SK-MEL-5 (cell line): ENCODE results near the gene AKAP3. TPM values are rescaled to one million over a fixed set of nuclear protein-coding genes. Genes with fewer than 3 reads are reported as not detected.

Experiments
- DNase-seq: peaks from one replicate; pipeline ENCODE4 v3.0.0-alpha.2; 2016; ENCODE audit warnings: low read depth, low spot score
- in situ Hi-C: cut with HindIII; loops from 2 replicates; pipeline ENCODE4 v1.10.0; 2016; ENCODE audit warnings: low sequenced_read_pairs, high pct_unique_total_duplicates, low pct_unique_long_range_greater_than_20kb
- polyA plus RNA-seq, 2 experiments: library from polyadenylated mRNA; depleted of rRNA; stranded (reverse); fragments of >200 nt; gene quantifications; 2 replicates each; pipeline ENCODE4 v1.2.3, GENCODE V29; 2015
- total RNA-seq: library from RNA; depleted of rRNA; stranded (reverse); fragments of >200 nt; shearing (Covaris generic); gene quantifications from 2 replicates; pipeline ENCODE4 v1.2.3, GENCODE V29; 2014; rRNA removed

The AKAP3 gene
- total RNA-seq: 0.75 and 0.79 TPM in 2 replicates
- polyA plus RNA-seq (2015; cell fraction: cytosol; rRNA removed): 0.19 and 0.35 TPM in 2 replicates
- polyA plus RNA-seq (2015; cell fraction: nucleus; rRNA removed): 0.30 TPM in 1 of 2 replicates, not detected in the other

GRCh38 chr12:4648501-4649357 lies at the start of gene AKAP3, which contains the start of gene NDUFA9:
AKAP3 (minus strand) TSS chr12:4649051; CDS start chr12:4638196, 10,855 bp downstream.
NDUFA9 (plus strand) TSS chr12:4649114; CDS start chr12:4649127, 13 bp downstream.
- peak; percentile 87 for DNase-seq
- in situ Hi-C loops: no loop called here

GRCh38 chr12:4690760-4691159 lies 41.9 kb upstream of the AKAP3 start:
- no peak for DNase-seq
- in situ Hi-C loops: no loop called here

GRCh38 chr12:4685317-4685716 lies 36.5 kb upstream of the AKAP3 start:
- no peak for DNase-seq
- in situ Hi-C loops: no loop called here

DNA sequence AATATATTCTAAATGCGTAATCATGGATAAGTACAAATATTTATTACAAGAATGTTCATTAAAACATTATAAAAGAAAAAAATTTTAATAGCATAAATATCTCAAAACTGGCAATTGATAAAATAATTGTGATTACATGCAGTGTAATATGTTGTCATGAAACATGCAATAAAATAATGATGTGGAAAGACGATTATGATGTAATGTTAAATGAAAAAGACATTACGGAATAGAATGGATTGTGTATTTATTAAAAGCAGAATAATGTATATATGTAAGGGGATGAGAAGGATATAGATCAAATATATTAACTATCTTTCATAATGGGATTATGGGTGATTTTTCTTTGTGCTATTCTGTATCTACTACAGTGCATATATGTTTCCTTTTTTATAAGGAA lies 32.9 kb upstream of the AKAP3 start:
- no peak for DNase-seq
- in situ Hi-C loops: no loop called here

GRCh38 chr12:4679711-4680110 lies 30.9 kb upstream of the AKAP3 start:
- in situ Hi-C loops: no loop called here
- no peak for DNase-seq

DNA sequence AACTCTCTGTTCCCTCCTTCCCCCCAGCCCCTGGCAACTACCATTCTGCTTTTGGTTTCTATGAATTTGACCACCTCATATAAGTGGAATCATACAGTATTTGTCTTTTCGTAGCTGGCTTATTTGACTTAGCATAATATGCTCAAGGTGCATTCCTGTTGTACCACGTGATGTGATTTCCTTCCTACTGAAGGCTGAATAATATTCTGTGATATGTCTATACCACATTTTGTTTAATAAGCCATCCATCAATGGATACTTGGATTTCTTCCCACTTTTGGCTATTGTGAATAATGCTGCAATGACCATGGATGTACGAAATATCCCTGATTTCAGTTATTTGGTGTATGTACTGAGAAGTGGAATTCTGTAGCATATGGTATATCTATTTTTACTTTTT lies 16.4 kb upstream of the AKAP3 start:
- in situ Hi-C loops: no loop called here
- no peak for DNase-seq

DNA sequence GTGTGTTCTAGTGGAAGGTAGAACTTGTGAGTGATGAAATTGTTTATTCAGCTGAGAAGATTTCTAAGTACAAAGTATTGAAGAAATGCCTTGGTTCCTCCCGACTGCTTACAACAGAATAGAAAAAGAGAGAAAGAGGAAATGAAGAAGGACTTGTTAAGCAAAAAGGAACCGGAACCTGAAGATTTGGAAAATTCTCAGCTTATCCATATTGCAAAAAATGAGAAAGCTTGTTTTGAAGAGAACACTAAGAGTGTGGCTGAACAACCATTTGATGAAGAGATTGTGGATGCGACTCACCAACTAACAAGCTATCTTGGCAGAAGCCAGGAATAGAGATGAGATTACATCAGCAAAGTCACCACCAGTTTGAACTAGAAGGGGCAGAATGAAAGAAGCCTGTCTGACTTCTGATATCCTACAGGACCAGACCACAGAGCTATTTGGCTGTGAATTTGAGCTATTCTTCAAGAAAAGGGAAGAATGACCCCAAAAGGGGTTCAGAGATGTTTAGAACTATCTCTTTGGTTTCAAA lies 15.2 kb upstream of the AKAP3 start:
- no peak for DNase-seq
- in situ Hi-C loops: no loop called here

DNA sequence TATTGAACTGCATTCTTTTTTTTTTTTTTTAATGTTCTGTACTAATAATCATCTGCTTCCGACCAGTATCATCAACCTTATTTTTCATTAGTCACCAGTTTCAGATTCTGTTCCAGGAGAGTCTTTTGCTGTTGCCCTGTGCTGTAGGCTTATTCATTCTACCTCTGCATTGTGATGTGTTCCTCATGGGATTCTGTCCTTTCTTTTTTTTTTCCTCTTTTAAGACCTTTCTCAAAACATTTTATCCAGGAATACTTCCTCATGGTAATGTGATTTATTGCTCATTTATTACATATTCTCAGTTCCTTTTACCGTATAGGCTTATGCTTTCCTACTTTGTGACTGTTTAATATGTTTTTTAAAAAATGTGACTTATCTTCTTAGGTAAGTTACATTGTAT lies 4.8 kb upstream of the AKAP3 start:
- in situ Hi-C loops: no loop called here
- no peak for DNase-seq

DNA sequence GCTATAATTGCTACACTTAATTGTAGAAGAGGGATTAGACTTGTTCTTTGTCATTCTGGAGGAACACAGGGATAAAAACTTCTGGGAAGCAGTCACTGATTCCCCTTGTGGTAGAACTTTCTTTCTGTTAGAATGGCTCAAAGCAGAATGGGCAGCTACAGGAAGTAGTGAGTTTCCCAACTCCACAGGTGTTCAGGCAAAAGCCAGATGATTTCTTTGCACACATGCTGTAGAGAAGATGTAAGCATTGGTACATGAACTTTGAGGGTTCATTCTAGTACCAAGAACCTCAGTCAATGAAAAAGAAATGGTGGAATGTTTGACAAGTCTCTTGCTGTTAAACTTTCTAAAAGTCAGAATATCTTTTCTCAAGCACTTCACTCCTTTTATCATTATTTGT lies 4.4 kb upstream of the AKAP3 start:
- in situ Hi-C loops: no loop called here
- no peak for DNase-seq

DNA sequence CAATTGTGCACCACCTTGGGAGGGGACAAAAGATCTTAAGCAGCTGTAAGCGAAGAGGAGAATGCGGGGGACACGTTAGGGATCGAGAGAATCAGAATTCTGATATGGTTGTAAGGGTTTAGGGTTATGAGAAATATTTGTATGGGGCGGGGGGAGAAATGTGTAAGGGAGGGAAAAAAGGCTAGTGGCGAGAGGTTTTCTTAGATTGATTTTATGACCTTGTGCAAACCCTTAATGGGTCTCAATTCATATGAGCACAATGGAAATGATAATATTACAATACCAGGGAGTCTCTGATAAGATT lies 459 bp upstream of the AKAP3 start:
- in situ Hi-C loops: no loop called here
- DNase-seq: no peak

GRCh38 chr12:4648104-4648500 lies 749 bp downstream of the AKAP3 start:
- in situ Hi-C loops: no loop called here
- DNase-seq: no peak

DNA sequence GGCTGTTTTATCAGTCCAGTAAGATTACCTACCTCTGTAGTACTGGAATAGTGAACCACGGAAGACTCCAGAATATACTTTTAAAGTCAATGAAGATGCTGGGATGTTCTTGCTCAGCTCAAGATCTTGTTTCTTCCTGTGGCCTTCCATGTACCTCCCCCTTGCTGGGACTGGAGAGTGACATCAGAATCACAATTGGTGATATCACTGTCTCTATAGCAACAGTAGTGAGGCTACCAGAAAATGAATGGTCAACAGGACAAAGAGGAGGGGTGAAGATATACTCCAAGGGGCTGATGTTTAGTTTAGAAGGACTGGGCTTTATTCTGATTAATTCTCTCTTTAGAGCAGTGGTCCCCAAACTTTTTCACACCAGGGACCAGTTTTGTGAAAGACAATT lies 3.8 kb downstream of the AKAP3 start:
- in situ Hi-C loops: no loop called here
- DNase-seq: no peak

DNA sequence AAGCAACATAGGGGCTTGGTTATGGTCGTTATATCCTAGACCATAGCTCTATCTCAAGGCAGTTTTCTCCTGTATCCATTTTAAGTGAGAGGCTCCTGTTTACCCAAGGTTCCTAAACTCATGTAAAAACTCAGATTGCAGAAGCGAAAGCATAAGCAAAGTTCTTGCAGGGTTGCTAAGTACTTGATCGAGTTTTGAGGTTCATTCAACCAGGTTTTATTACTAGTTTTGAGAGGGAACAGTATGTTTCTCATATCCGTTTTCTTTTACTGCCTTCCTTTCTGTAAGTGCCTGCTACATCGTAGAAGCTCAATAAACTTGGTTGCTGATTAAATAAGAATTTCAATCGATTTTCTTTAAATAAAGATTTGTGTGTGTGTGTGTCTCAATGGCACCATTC lies 5.1 kb downstream of the AKAP3 start:
- in situ Hi-C loops: no loop called here
- no peak for DNase-seq

DNA sequence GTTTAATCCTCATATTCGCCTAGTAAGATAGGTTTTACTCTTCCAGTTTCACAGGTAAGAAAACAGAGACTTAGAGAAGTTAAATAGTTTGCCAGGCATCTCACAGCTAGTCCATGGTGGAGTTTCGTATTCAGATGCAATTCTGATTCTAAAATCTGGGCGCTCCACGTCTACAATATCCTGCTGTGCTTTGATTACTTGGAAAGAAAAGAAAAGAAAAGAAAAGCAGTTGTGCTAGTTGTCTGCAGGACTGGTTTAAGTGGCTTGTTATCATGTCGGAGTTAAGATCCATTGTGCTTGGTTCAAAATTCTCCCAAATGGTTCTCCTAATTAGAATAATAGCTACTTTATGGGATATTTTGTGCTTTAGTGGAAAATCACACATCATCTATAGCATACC lies 18.6 kb downstream of the AKAP3 start:
- in situ Hi-C loops: no loop called here
- no peak for DNase-seq

DNA sequence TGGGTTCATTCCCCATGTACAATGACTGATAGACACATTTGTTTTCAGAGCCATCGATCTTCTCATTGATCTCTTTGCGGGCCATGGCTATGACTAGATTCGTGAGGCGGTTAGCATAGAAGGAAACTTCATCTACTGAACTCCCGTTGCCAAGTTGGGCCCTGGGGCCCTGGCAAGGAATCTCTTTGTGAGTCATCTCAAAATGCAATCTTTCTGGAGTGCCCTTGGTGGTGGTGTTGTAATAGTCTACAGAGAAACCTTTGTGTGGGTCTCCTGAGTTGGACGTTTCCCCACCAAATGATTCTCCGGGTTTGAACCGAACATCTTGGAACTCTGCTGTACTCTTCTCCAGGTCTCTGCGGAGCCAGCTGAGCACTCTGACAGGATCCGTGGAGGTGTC lies 20.4 kb downstream of the AKAP3 start:
- in situ Hi-C loops: no loop called here
- DNase-seq: peak; percentile 86

- DNase-seq: no peak
- in situ Hi-C loops: no loop called here
Measured at GRCh38 chr12:4626543-4626942, 22.3 kb downstream of the AKAP3 start.

GRCh38 chr12:4621511-4621910 lies 27.3 kb downstream of the AKAP3 start:
- no peak for DNase-seq
- in situ Hi-C loops: no loop called here

- in situ Hi-C loops: no loop called here
- no peak for DNase-seq
Measured at GRCh38 chr12:4615667-4616066, 33.2 kb downstream of the AKAP3 start.

GRCh38 chr12:4610481-4610880 lies 38.4 kb downstream of the AKAP3 start:
- no peak for DNase-seq
- in situ Hi-C loops: no loop called here
